Measurements from ENCODE around the gene TFF2. TPM values are rescaled to one million over a fixed set of nuclear protein-coding genes. Genes with fewer than 3 reads are reported as not detected.

The TFF2 gene
- total and polyA plus RNA-seq, 2 donors from 2014 or later = not detected

- Histone ChIP-seq H3K36me3 (ENCODE audit: control insufficient read depth in 2 of 3, insufficient read depth in 3 of 3, low read length in 3 of 3) (no peaks in the 10 kb centered on the region), H3K9me3 (ENCODE audit: control insufficient read depth in 2 of 3, insufficient read depth in 1 of 3, low read length in 3 of 3) (no peaks in the 10 kb centered on the region), H3K4me3 (ENCODE audit: low read length in 3 of 3) (no peak overlapping the region), H3K9ac (ENCODE audit: low read length in 3 of 3) (no peak overlapping the region), H3K27ac (ENCODE audit: low read depth in 2 of 2, low read length in 2 of 2) (no peak overlapping the region), H3K4me1 (ENCODE audit: control insufficient read depth in 2 of 3, insufficient read depth in 2 of 3, low read depth in 1 of 3, low read length in 3 of 3) (no peaks in the 10 kb centered on the region), H3K27me3 (ENCODE audit: control insufficient read depth, insufficient read depth, low read length) (no peaks in the 10 kb centered on the region)
- TF ChIP-seq CTCF (IDR thresholded peaks at IDR 0.05; ENCODE audit: borderline replicate concordance, extremely low read depth, insufficient read depth) = no peak
- intact Hi-C loops (cut with DNase I) = no loop called here
- FAIRE-seq (no peak), DNase-seq (peak in 1 of 5 donors; percentile 59)
Measured at GRCh38 chr21:42317341-42317741, 33.5 kb downstream of the TFF2 start.

- Histone ChIP-seq H3K9me3 (ENCODE audit: control insufficient read depth in 2 of 3, insufficient read depth in 1 of 3, low read length in 3 of 3) (no peaks in the 10 kb centered on the region), H3K27me3 (ENCODE audit: control insufficient read depth, insufficient read depth, low read length) (no peaks in the 10 kb centered on the region), H3K4me1 (ENCODE audit: control insufficient read depth in 2 of 3, insufficient read depth in 2 of 3, low read depth in 1 of 3, low read length in 3 of 3) (no peaks in the 10 kb centered on the region), H3K36me3 (ENCODE audit: control insufficient read depth in 2 of 3, insufficient read depth in 3 of 3, low read length in 3 of 3) (no peaks in the 10 kb centered on the region), H3K4me3 (ENCODE audit: low read length in 3 of 3) (no peak overlapping the region), H3K27ac (ENCODE audit: low read depth in 2 of 2, low read length in 2 of 2) (no peak overlapping the region), H3K9ac (ENCODE audit: low read length in 3 of 3) (no peak overlapping the region)
- TF ChIP-seq CTCF (IDR thresholded peaks at IDR 0.05; ENCODE audit: borderline replicate concordance, extremely low read depth, insufficient read depth) = no peak
- DNase-seq (peak in 1 of 5 donors; percentile 49), FAIRE-seq (no peak)
- intact Hi-C loops (cut with DNase I) = no loop called here
Measured at GRCh38 chr21:42316891-42317290, 33.9 kb downstream of the TFF2 start.

- Histone ChIP-seq H3K27me3 (ENCODE audit: control insufficient read depth, insufficient read depth, low read length) (no peaks in the 10 kb centered on the region), H3K27ac (ENCODE audit: low read depth in 2 of 2, low read length in 2 of 2) (no peak within 1 kb of the TSS), H3K4me3 (ENCODE audit: low read length in 3 of 3) (no peak within 1 kb of the TSS), H3K36me3 (ENCODE audit: control insufficient read depth in 2 of 3, insufficient read depth in 3 of 3, low read length in 3 of 3) (no peaks in the 10 kb centered on the region), H3K9me3 (ENCODE audit: control insufficient read depth in 2 of 3, insufficient read depth in 1 of 3, low read length in 3 of 3) (no peaks in the 10 kb centered on the region), H3K4me1 (ENCODE audit: control insufficient read depth in 2 of 3, insufficient read depth in 2 of 3, low read depth in 1 of 3, low read length in 3 of 3) (no peaks in the 10 kb centered on the region), H3K9ac (ENCODE audit: low read length in 3 of 3) (no peak within 1 kb of the TSS)
- DNase-seq (peak; percentile 79 to 93 (median 89)), FAIRE-seq (no peak)
- no peak for TF ChIP-seq CTCF (IDR thresholded peaks at IDR 0.05; ENCODE audit: borderline replicate concordance, extremely low read depth, insufficient read depth)
- intact Hi-C loops (cut with DNase I) = no loop called here
Measured at GRCh38 chr21:42315296-42315891, 35.4 kb downstream of the TFF2 start, which contains the start of gene TFF3. TFF3 (minus strand) TSS chr21:42315409; CDS start chr21:42315374, 35 bp downstream.

All from kidney (tissue), 14 donors.